ENCODE results near the gene FRMD4A.

DNA sequence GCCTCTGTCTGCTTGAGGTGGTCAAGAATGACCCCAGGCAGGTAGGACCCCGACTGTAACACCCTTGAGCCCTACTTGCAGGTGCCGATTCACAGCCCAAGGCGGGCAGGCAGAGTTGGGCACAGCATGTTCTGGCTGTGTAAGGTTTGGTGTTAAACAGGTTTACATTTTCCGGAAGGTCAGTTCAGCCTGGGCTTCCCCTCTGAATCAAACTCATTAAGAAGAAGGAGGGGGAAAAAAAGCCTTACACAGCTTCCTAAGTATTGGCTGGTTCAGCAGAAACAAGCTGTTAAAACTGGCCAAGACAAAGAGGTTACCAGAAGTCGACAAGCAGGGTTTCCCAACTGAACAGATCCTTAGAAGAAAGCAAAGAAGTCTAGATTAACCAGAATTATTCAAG is 611.3 kb downstream of the FRMD4A start:
- TF ChIP-seq, protein P1, sequence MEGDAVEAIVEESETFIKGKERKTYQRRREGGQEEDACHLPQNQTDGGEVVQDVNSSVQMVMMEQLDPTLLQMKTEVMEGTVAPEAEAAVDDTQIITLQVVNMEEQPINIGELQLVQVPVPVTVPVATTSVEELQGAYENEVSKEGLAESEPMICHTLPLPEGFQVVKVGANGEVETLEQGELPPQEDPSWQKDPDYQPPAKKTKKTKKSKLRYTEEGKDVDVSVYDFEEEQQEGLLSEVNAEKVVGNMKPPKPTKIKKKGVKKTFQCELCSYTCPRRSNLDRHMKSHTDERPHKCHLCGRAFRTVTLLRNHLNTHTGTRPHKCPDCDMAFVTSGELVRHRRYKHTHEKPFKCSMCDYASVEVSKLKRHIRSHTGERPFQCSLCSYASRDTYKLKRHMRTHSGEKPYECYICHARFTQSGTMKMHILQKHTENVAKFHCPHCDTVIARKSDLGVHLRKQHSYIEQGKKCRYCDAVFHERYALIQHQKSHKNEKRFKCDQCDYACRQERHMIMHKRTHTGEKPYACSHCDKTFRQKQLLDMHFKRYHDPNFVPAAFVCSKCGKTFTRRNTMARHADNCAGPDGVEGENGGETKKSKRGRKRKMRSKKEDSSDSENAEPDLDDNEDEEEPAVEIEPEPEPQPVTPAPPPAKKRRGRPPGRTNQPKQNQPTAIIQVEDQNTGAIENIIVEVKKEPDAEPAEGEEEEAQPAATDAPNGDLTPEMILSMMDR (IDR thresholded peaks at IDR 0.05): no peak
- TF ChIP-seq EZH2phosphoT487 (IDR thresholded peaks at IDR 0.05): no peak

Measured in neural progenitor cell (in vitro differentiated cells).